ENCODE measurements around the gene FRMD1.

FRMD1 gene

GRCh38 chr6:168052291-168052891, 26.6 kb downstream of the FRMD1 start:
- Histone ChIP-seq H3K27ac (ENCODE audit: insufficient read depth in 1 of 2, low read depth in 1 of 2, low read length in 2 of 2, poor library complexity in 1 of 2, severe bottlenecking in 2 of 2) (no peak overlapping the region), H3K9me3 (ENCODE audit: control extremely low read depth in 1 of 5, control insufficient read depth in 4 of 5, insufficient read depth in 2 of 5, low read depth in 1 of 5, low read length in 4 of 5) (no peaks in the 10 kb centered on the region), H3K4me1 (ENCODE audit: control extremely low read depth in 1 of 4, control insufficient read depth in 4 of 4, insufficient read depth in 4 of 4, low read length in 3 of 4) (no peaks in the 10 kb centered on the region), H3K27me3 (replicated peaks in 2 of 5; ENCODE audit: control insufficient read depth in 4 of 5, insufficient read depth in 5 of 5, low read length in 4 of 5) (no peaks in the 10 kb centered on the region), H3K36me3 (ENCODE audit: control insufficient read depth in 4 of 4, insufficient read depth in 4 of 4, low read length in 3 of 4) (no peaks in the 10 kb centered on the region), H3K4me3 (ENCODE audit: control insufficient read depth in 1 of 7, extremely low read depth in 1 of 7, insufficient read depth in 4 of 7, low read depth in 2 of 7, low read length in 6 of 7) (no peak overlapping the region)
- 96% methylated on average over 26 of the region's 26 CpGs for WGBS (ENCODE audit: insufficient coverage)
- CTCF ChIA-PET, result no interaction called here
- POLR2A ChIA-PET, result no interaction called here
- no peak for DNase-seq

DNA sequence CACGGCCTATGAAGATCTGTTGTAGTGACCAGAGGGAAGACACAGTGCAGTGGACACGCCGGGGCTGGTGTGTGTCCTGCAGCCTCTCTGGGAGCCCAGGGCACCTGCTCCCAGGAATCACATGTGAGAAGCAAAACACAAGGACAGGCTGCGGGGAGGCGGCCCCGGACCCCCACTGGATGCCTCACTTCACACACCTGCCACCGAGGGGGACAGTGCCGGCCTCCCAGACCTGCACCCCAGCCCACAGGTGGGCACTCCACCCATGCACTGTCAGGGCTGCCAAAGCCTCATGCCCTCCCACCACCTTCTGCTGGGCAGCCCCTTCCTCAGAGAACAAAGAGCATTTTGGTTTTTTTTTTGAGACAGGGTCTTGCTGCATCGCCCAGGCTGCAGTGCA, 27.4 kb downstream of the FRMD1 start:
- no peaks in the 10 kb centered on the region for H3K9me3 ChIP-seq (ENCODE audit: control extremely low read depth in 1 of 5, control insufficient read depth in 4 of 5, insufficient read depth in 2 of 5, low read depth in 1 of 5, low read length in 4 of 5)
- H3K27me3 ChIP-seq (replicated peaks in 2 of 5; ENCODE audit: control insufficient read depth in 4 of 5, insufficient read depth in 5 of 5, low read length in 4 of 5), result no peaks in the 10 kb centered on the region
- H3K4me1 ChIP-seq (ENCODE audit: control extremely low read depth in 1 of 4, control insufficient read depth in 4 of 4, insufficient read depth in 4 of 4, low read length in 3 of 4), result no peaks in the 10 kb centered on the region
- ChIA-PET CTCF (no interaction called here), POLR2A (no interaction called here)
- no peaks in the 10 kb centered on the region for H3K36me3 ChIP-seq (ENCODE audit: control insufficient read depth in 4 of 4, insufficient read depth in 4 of 4, low read length in 3 of 4)
- no peak for DNase-seq
- 96% methylated on average over 4 of the region's 9 CpGs for WGBS (ENCODE audit: insufficient coverage)
- H3K27ac ChIP-seq (ENCODE audit: insufficient read depth in 1 of 2, low read depth in 1 of 2, low read length in 2 of 2, poor library complexity in 1 of 2, severe bottlenecking in 2 of 2), result no peak overlapping the region
- no peak overlapping the region for H3K4me3 ChIP-seq (ENCODE audit: control insufficient read depth in 1 of 7, extremely low read depth in 1 of 7, insufficient read depth in 4 of 7, low read depth in 2 of 7, low read length in 6 of 7)

- Histone ChIP-seq H3K27ac (ENCODE audit: insufficient read depth in 1 of 2, low read depth in 1 of 2, low read length in 2 of 2, poor library complexity in 1 of 2, severe bottlenecking in 2 of 2) (no peak overlapping the region), H3K36me3 (ENCODE audit: control insufficient read depth in 4 of 4, insufficient read depth in 4 of 4, low read length in 3 of 4) (no peaks in the 10 kb centered on the region), H3K4me1 (ENCODE audit: control extremely low read depth in 1 of 4, control insufficient read depth in 4 of 4, insufficient read depth in 4 of 4, low read length in 3 of 4) (no peaks in the 10 kb centered on the region), H3K27me3 (replicated peaks in 2 of 5; ENCODE audit: control insufficient read depth in 4 of 5, insufficient read depth in 5 of 5, low read length in 4 of 5) (no peaks in the 10 kb centered on the region), H3K4me3 (ENCODE audit: control insufficient read depth in 1 of 7, extremely low read depth in 1 of 7, insufficient read depth in 4 of 7, low read depth in 2 of 7, low read length in 6 of 7) (no peak overlapping the region), H3K9me3 (ENCODE audit: control extremely low read depth in 1 of 5, control insufficient read depth in 4 of 5, insufficient read depth in 2 of 5, low read depth in 1 of 5, low read length in 4 of 5) (no peaks in the 10 kb centered on the region)
- no peak for DNase-seq
- WGBS (ENCODE audit: insufficient coverage), result 86% methylated on average over 21 of the region's 23 CpGs
- ChIA-PET CTCF (no interaction called here), POLR2A (no interaction called here)
Measured at GRCh38 chr6:168050881-168051586, 28.0 kb downstream of the FRMD1 start.

DNA sequence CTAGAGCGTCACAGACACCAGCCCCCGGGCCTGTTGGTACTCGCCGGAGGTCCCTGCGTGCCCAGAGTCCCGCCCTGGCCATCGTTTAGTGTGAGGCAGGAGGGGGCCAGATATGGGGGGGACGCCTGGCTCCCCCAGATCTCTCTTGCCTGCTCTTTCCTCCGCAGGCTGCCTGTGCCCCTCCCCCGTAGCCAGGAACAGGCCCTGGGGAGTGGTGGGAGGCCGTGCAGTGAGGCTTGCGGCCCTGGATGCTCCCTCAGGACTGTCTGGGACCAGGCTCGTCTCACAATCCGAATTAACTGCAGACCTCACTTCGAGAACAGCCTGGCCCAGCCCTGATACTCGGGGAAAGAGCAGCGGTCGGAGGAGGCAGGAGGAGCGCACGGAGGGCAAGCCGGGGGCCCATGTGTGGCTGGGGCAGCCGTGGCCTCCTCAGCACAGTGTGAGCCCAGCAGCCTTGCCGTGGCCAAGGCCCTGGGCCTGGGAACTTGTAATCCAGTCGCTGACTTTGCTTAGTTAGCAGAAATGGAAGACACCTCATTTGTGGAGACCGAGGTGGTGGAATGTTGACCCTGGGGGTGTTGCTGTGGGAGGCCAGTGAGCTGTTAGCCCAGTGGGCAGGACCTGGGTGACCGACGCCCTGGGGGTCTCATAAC, 28.7 kb downstream of the FRMD1 start:
- CTCF ChIA-PET, result no interaction called here
- Histone ChIP-seq H3K27ac (ENCODE audit: insufficient read depth in 1 of 2, low read depth in 1 of 2, low read length in 2 of 2, poor library complexity in 1 of 2, severe bottlenecking in 2 of 2) (no peak overlapping the region), H3K4me1 (ENCODE audit: control extremely low read depth in 1 of 4, control insufficient read depth in 4 of 4, insufficient read depth in 4 of 4, low read length in 3 of 4) (no peaks in the 10 kb centered on the region), H3K4me3 (ENCODE audit: control insufficient read depth in 1 of 7, extremely low read depth in 1 of 7, insufficient read depth in 4 of 7, low read depth in 2 of 7, low read length in 6 of 7) (no peak overlapping the region), H3K27me3 (replicated peaks in 2 of 5; ENCODE audit: control insufficient read depth in 4 of 5, insufficient read depth in 5 of 5, low read length in 4 of 5) (no peaks in the 10 kb centered on the region), H3K9me3 (ENCODE audit: control extremely low read depth in 1 of 5, control insufficient read depth in 4 of 5, insufficient read depth in 2 of 5, low read depth in 1 of 5, low read length in 4 of 5) (no peaks in the 10 kb centered on the region), H3K36me3 (ENCODE audit: control insufficient read depth in 4 of 4, insufficient read depth in 4 of 4, low read length in 3 of 4) (no peaks in the 10 kb centered on the region)
- DNase-seq, result no peak
- 94% methylated on average over 23 of the region's 27 CpGs for WGBS (ENCODE audit: insufficient coverage)
- POLR2A ChIA-PET, result no interaction called here

DNA sequence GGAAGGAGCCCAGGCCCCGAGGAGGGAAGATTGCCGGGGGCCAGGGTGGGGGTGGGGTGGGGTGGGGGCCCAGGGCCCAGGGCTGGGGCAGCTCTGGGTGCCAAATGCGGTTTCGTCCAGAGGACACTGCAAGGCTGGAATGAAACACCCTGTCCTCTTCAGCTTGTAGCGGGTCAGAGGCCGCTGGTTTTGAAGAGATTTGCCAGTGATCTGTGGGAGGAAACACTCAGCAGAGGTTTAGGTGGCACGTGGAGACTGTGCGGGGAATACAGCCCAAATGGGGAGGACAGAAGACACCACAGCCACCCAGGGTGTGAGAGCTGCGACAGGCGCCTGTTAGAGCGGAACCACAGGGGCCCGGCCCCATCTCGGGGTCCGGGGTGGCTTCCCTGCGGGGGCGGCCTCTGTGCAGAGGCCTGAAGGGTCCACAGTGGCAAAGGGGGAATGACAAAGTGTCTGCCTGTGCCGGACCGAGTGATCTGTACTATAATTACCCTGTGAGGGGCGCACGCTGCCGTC, 29.2 kb downstream of the FRMD1 start:
- H3K4me1 ChIP-seq (ENCODE audit: control extremely low read depth in 1 of 4, control insufficient read depth in 4 of 4, insufficient read depth in 4 of 4, low read length in 3 of 4), result no peaks in the 10 kb centered on the region
- CTCF ChIA-PET, result no interaction called here
- 89% methylated on average over 16 of the region's 21 CpGs for WGBS (ENCODE audit: insufficient coverage)
- no peak overlapping the region for H3K4me3 ChIP-seq (ENCODE audit: control insufficient read depth in 1 of 7, extremely low read depth in 1 of 7, insufficient read depth in 4 of 7, low read depth in 2 of 7, low read length in 6 of 7)
- POLR2A ChIA-PET, result no interaction called here
- no peaks in the 10 kb centered on the region for H3K9me3 ChIP-seq (ENCODE audit: control extremely low read depth in 1 of 5, control insufficient read depth in 4 of 5, insufficient read depth in 2 of 5, low read depth in 1 of 5, low read length in 4 of 5)
- no peak for DNase-seq
- no peaks in the 10 kb centered on the region for H3K36me3 ChIP-seq (ENCODE audit: control insufficient read depth in 4 of 4, insufficient read depth in 4 of 4, low read length in 3 of 4)
- H3K27ac ChIP-seq (ENCODE audit: insufficient read depth in 1 of 2, low read depth in 1 of 2, low read length in 2 of 2, poor library complexity in 1 of 2, severe bottlenecking in 2 of 2), result no peak overlapping the region
- H3K27me3 ChIP-seq (replicated peaks in 2 of 5; ENCODE audit: control insufficient read depth in 4 of 5, insufficient read depth in 5 of 5, low read length in 4 of 5), result no peaks in the 10 kb centered on the region

DNA sequence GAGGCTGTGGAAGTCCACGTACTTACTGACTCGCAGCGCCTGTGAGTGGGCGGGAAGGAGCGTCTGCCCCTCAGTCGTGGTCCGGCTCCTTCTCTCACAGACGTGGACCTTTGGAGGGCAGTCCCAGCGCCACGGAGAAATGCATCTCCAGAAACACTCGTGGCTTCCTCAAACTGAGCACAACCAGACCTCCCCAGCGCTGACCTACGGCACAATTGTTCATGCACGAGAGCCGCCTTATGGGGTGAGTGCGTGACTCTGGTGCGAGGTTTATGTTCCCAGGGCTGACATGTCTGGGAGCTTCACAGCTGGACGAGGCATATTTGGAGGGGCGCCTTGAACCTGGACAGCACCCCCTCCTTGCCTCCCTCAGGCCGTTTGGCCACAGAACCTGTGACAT, 29.7 kb downstream of the FRMD1 start:
- POLR2A ChIA-PET, result no interaction called here
- H3K9me3 ChIP-seq (ENCODE audit: control extremely low read depth in 1 of 5, control insufficient read depth in 4 of 5, insufficient read depth in 2 of 5, low read depth in 1 of 5, low read length in 4 of 5), result no peaks in the 10 kb centered on the region
- H3K27me3 ChIP-seq (replicated peaks in 2 of 5; ENCODE audit: control insufficient read depth in 4 of 5, insufficient read depth in 5 of 5, low read length in 4 of 5), result no peaks in the 10 kb centered on the region
- no peaks in the 10 kb centered on the region for H3K4me1 ChIP-seq (ENCODE audit: control extremely low read depth in 1 of 4, control insufficient read depth in 4 of 4, insufficient read depth in 4 of 4, low read length in 3 of 4)
- DNase-seq, result no peak
- WGBS (ENCODE audit: insufficient coverage), result 94% methylated on average over 19 of the region's 20 CpGs
- CTCF ChIA-PET, result no interaction called here
- no peak overlapping the region for H3K4me3 ChIP-seq (ENCODE audit: control insufficient read depth in 1 of 7, extremely low read depth in 1 of 7, insufficient read depth in 4 of 7, low read depth in 2 of 7, low read length in 6 of 7)
- H3K27ac ChIP-seq (ENCODE audit: insufficient read depth in 1 of 2, low read depth in 1 of 2, low read length in 2 of 2, poor library complexity in 1 of 2, severe bottlenecking in 2 of 2), result no peak overlapping the region
- H3K36me3 ChIP-seq (ENCODE audit: control insufficient read depth in 4 of 4, insufficient read depth in 4 of 4, low read length in 3 of 4), result no peaks in the 10 kb centered on the region

GRCh38 chr6:168048724-168049025, 30.3 kb downstream of the FRMD1 start:
- Histone ChIP-seq H3K27me3 (replicated peaks in 2 of 5; ENCODE audit: control insufficient read depth in 4 of 5, insufficient read depth in 5 of 5, low read length in 4 of 5) (no peaks in the 10 kb centered on the region), H3K4me3 (ENCODE audit: control insufficient read depth in 1 of 7, extremely low read depth in 1 of 7, insufficient read depth in 4 of 7, low read depth in 2 of 7, low read length in 6 of 7) (no peak overlapping the region), H3K4me1 (ENCODE audit: control extremely low read depth in 1 of 4, control insufficient read depth in 4 of 4, insufficient read depth in 4 of 4, low read length in 3 of 4) (no peaks in the 10 kb centered on the region), H3K36me3 (ENCODE audit: control insufficient read depth in 4 of 4, insufficient read depth in 4 of 4, low read length in 3 of 4) (no peaks in the 10 kb centered on the region), H3K27ac (ENCODE audit: insufficient read depth in 1 of 2, low read depth in 1 of 2, low read length in 2 of 2, poor library complexity in 1 of 2, severe bottlenecking in 2 of 2) (no peak overlapping the region), H3K9me3 (ENCODE audit: control extremely low read depth in 1 of 5, control insufficient read depth in 4 of 5, insufficient read depth in 2 of 5, low read depth in 1 of 5, low read length in 4 of 5) (peaks cover 0 to 3% (median 0%) of the 10 kb centered on the region in 5 experiments)
- no peak for DNase-seq
- CTCF ChIA-PET, result no interaction called here
- POLR2A ChIA-PET, result no interaction called here
- 88% methylated on average over 9 of the region's 10 CpGs for WGBS (ENCODE audit: insufficient coverage)

All from common myeloid progenitor, CD34-positive (primary cell).